NCI-H1436 treated with DMSO at 0.1 percent for 48 hours (cell line): ENCODE results near the gene FAM24B.

Experiments used
- DNase-seq: peaks from one replicate; lab custom pipeline; 2025; lab: John Stamatoyannopoulos, UW

FAM24B gene

DNA sequence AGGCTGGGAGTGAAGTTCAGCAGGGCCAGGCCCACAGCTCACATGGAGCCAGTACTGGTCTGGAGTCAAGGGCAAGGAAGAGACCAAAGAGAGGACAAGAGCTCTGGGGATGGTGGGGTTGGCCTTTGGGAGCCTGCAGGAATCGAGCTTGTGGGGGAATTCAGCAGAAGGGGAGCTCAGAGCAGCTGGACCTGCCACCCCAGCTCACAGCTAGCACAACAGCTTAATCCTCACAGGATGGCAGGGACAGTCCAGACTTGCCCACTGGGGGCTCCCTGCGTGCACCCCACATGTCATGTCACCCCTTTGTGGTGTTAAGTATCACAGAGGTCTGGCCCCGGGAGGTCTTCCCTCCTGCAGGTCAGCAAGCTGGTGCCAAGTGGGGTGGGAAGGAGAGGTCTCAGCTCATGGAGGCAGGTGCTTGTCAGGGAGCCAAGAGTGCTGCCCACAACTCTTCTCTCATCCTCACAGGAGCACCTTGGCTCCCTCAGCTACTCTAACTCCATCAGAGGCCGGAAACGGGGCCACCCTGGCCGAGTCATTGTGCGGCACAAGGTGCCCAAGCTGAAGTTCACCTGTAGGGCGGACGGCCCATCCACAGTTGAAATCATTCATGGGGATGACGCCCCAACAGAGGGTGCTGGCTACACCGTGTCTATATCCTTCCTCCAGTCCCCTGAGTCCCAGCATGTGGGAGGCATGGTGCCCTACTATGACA lies 56.2 kb downstream of the FAM24B start:
- no peak for DNase-seq

GRCh38 chr10:122821808-122822207 lies 57.6 kb downstream of the FAM24B start:
- no peak for DNase-seq

DNA sequence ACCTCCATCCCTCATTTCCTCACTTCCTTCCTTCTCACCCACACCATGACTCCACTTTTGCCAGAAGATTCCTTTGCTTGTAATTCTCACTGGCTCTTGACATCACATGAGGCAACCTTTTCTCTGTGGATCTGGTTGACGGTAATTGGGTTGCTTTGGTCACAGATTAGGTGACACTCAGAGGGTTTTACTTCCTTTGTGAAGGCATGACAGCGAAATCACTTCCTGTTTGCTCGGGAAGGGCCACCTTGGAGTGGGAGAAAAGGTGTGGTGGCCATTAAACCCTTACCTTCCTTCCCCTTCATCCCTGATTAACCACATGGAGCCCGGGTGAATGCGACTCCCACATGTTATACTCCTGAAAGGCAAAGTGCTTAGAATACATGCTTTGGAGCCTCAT lies 63.9 kb downstream of the FAM24B start:
- DNase-seq = no peak

- DNase-seq = no peak
Observed at GRCh38 chr10:122814493-122814892, 64.9 kb downstream of the FAM24B start.

DNA sequence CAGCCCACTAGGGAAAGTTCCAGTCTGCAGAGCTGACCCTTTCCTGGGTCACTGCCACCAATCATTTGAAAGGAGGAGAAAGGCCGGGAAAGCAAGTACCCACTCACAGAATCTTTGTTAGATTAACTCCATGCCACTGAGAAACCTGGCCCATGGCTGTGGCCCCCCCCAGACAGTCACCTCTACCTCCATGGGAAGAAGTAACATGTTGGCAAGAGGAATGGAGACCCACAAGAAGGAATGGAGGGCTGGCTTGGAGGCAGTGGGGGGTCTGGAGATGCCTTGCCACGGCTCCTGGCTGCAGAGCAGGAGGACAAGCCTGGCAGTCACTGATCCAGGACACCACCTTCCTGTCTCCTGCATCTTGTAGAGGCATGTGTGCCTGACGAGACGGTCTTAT lies 66.6 kb downstream of the FAM24B start:
- no peak for DNase-seq

GRCh38 chr10:122802282-122802681 lies 77.1 kb downstream of the FAM24B start:
- no peak for DNase-seq
